Sigmoid colon (tissue), 7 donors: Measurements from ENCODE around the gene KCTD18. TPM values are rescaled to one million over a fixed set of nuclear protein-coding genes. Genes with fewer than 3 reads are reported as not detected.
A peak's percentile ranks its signal among the peaks of the same experiment; 100 is the strongest.

Experiments
- DNase-seq: peaks from one replicate; pipeline ENCODE4 v3.0.0-alpha.2; 2019
- H3K27ac ChIP-seq, 4 donors: fragments of 200-600 bp; sonication (generic); one replicate each; pipeline ENCODE4 v1.5.1; 2016 to 2019; ENCODE audit warnings: mild to moderate bottlenecking in 1 of 4
- H3K27me3 ChIP-seq, 3 donors: fragments of 200-600 bp; sonication (generic); one replicate each; pipeline ENCODE4 v1.5.1; 2019; ENCODE audit warnings: mild to moderate bottlenecking in 1 of 3
- H3K36me3 ChIP-seq, 4 donors: fragments of 200-600 bp; sonication (generic); one replicate each; pipeline ENCODE4 v1.5.1; 2016 to 2019
- H3K4me1 ChIP-seq, 4 donors: fragments of 200-600 bp; sonication (generic); one replicate each; pipeline ENCODE4 v1.5.1; 2017 to 2019
- H3K4me3 ChIP-seq, 4 donors: fragments of 200-600 bp; sonication (generic); one replicate each; pipeline ENCODE4 v1.5.1; 2017 to 2019; ENCODE audit warnings: mild to moderate bottlenecking in 2 of 4, moderate library complexity in 1 of 4
- H3K9me3 ChIP-seq, 4 donors: fragments of 200-600 bp in 3 of 4; sonication (generic) in 3 of 4; one replicate each; pipeline versions ENCODE4 v1.5.1 to v1.6.1; 2013 to 2019
- CTCF ChIP-seq, 4 experiments: fragments of 450-650 bp in 3 of 4; fragments of 200-600 bp in 1 of 4; IDR thresholded peaks; one replicate each; pipeline ENCODE4 v1.5.1; 2016 to 2019; ENCODE audit warnings: antibody characterized with exemption in 4 of 4, mild to moderate bottlenecking in 3 of 4, moderate library complexity in 2 of 4
- EP300 ChIP-seq, 4 donors: sonication (generic); formaldehyde crosslinking; IDR thresholded peaks; one replicate each; pipeline ENCODE4 v1.6.1; 2017; ENCODE audit warnings: antibody characterized with exemption in 4 of 4
- POLR2A ChIP-seq, 2 donors: fragments of 450-650 bp; IDR thresholded peaks; one replicate each; pipeline ENCODE4 v1.6.1; 2016; ENCODE audit warnings: antibody characterized with exemption in 2 of 2, mild to moderate bottlenecking in 2 of 2, moderate library complexity in 2 of 2
- POLR2AphosphoS5 ChIP-seq, 4 donors: sonication (generic); formaldehyde crosslinking; IDR thresholded peaks; one replicate each; pipeline ENCODE4 v1.6.1; 2017; ENCODE audit warnings: antibody characterized with exemption in 4 of 4
- WGBS, 2 donors: extraction: QIAGEN DNeasy Blood & Tissue Kit; methylation state at CpG; one replicate each; pipeline ENCODE4 v1.1.7; 2013; 5-methylcytosine and 5-hydroxymethylcytosine counted together
- intact Hi-C: fragments of 100-400 bp; cut with DNase I; formaldehyde crosslinking; loops from one replicate; pipeline ENCODE4 v1.15.1; 2023
- polyA plus RNA-seq, 3 donors: library from polyadenylated mRNA; stranded (reverse); fragments of 200-250 nt; gene quantifications; one replicate each; pipeline ENCODE4 v1.2.3, GENCODE V29; 2013
- total RNA-seq, 4 donors: library from RNA; depleted of rRNA; stranded (reverse); fragments of >200 nt; gene quantifications; one replicate each; pipeline ENCODE4 v1.1.0, GENCODE V29; 2016
- donor health status: healthy with polysubstance abuse.
- donor health status: Bipolar disorder and iron deficiency.
- donor health status: healthy.

The KCTD18 gene
- total RNA-seq (10 to 100 TPM; 18.1 to 33.9 (median 25.1) TPM), polyA plus RNA-seq (10 to 100 TPM; 10.5 to 12.6 (median 12.0) TPM)

GRCh38 chr2:200509612-200510433 is at the start of gene KCTD18:
TSS of gene KCTD18 (minus strand) at chr2:200510068. CDS start at chr2:200507016, 3,052 bp downstream.
- intact Hi-C loops, result no loop called here
- peak in 1 of 2 donors; percentile 22 for TF ChIP-seq POLR2A (IDR thresholded peaks at IDR 0.05)
- TF ChIP-seq EP300 (IDR thresholded peaks at IDR 0.05), result no peak
- peak; percentile 43 to 82 (median 56) for TF ChIP-seq CTCF (IDR thresholded peaks at IDR 0.05)
- peak; percentile 83 to 94 (median 88) for TF ChIP-seq POLR2AphosphoS5 (IDR thresholded peaks at IDR 0.05)
- Histone ChIP-seq H3K27ac (peak within 1 kb of the TSS; percentile 80 to 87 (median 83)), H3K4me3 (peak within 1 kb of the TSS; percentile 64 to 88 (median 66)), H3K9me3 (no peaks in the 10 kb centered on the region), H3K27me3 (no peaks in the 10 kb centered on the region), H3K4me1 (peaks cover 0 to 15% (median 8%) of the 10 kb centered on the region in 4 donors), H3K36me3 (peaks cover 0 to 12% (median 5%) of the 10 kb centered on the region in 4 donors)
- peak; percentile 94 for DNase-seq
- 0 to 1% methylated on average over 78 of the region's 78 CpGs for WGBS, 2 donors

GRCh38 chr2:200540793-200541192 is 30.9 kb upstream of the KCTD18 start:
- H3K4me3 ChIP-seq, result no peak overlapping the region
- intact Hi-C loops, result no loop called here

GRCh38 chr2:200538139-200538538 is 28.3 kb upstream of the KCTD18 start:
- TF ChIP-seq POLR2A (IDR thresholded peaks at IDR 0.05) (no peak), POLR2AphosphoS5 (IDR thresholded peaks at IDR 0.05) (no peak)
- WGBS, 2 donors, result 86 to 97% methylated on average over 1 of the region's 1 CpG

More at GRCh38 chr2:200540793-200541192, 30.9 kb upstream of the KCTD18 start:
- H3K27me3 ChIP-seq, result no peaks in the 10 kb centered on the region
- TF ChIP-seq EP300 (IDR thresholded peaks at IDR 0.05) (no peak), POLR2AphosphoS5 (IDR thresholded peaks at IDR 0.05) (no peak), CTCF (IDR thresholded peaks at IDR 0.05) (no peak), POLR2A (IDR thresholded peaks at IDR 0.05) (no peak)
- no peaks in the 10 kb centered on the region for H3K4me1 ChIP-seq
- H3K9me3 ChIP-seq, result no peaks in the 10 kb centered on the region
- no peak overlapping the region for H3K27ac ChIP-seq
- DNase-seq, result no peak
- H3K36me3 ChIP-seq, result no peaks in the 10 kb centered on the region

GRCh38 chr2:200534572-200534971 is 24.7 kb upstream of the KCTD18 start:
- H3K27me3 ChIP-seq, result no peaks in the 10 kb centered on the region
- DNase-seq, result no peak
- H3K4me3 ChIP-seq, result no peak overlapping the region
- intact Hi-C loops, result no loop called here
- TF ChIP-seq POLR2AphosphoS5 (IDR thresholded peaks at IDR 0.05) (no peak), POLR2A (IDR thresholded peaks at IDR 0.05) (no peak), EP300 (IDR thresholded peaks at IDR 0.05) (no peak), CTCF (IDR thresholded peaks at IDR 0.05) (no peak)
- H3K4me1 ChIP-seq, result no peaks in the 10 kb centered on the region
- H3K36me3 ChIP-seq, result no peaks in the 10 kb centered on the region
- no peak overlapping the region for H3K27ac ChIP-seq
- H3K9me3 ChIP-seq, result no peaks in the 10 kb centered on the region

More at GRCh38 chr2:200538139-200538538, 28.3 kb upstream of the KCTD18 start:
- intact Hi-C loops, result no loop called here
- H3K36me3 ChIP-seq, result no peaks in the 10 kb centered on the region
- no peak overlapping the region for H3K27ac ChIP-seq
- DNase-seq, result no peak
- no peak overlapping the region for H3K4me3 ChIP-seq
- no peaks in the 10 kb centered on the region for H3K9me3 ChIP-seq
- H3K4me1 ChIP-seq, result no peaks in the 10 kb centered on the region
- H3K27me3 ChIP-seq, result no peaks in the 10 kb centered on the region

GRCh38 chr2:200533754-200534153 is 23.9 kb upstream of the KCTD18 start:
- Histone ChIP-seq H3K9me3 (no peaks in the 10 kb centered on the region), H3K36me3 (no peaks in the 10 kb centered on the region), H3K27me3 (no peaks in the 10 kb centered on the region), H3K27ac (no peak overlapping the region), H3K4me1 (no peaks in the 10 kb centered on the region), H3K4me3 (no peak overlapping the region)
- WGBS, 2 donors, result 90 to 92% methylated on average over 2 of the region's 2 CpGs
- DNase-seq, result no peak
- intact Hi-C loops, result no loop called here
- no peak for TF ChIP-seq POLR2A (IDR thresholded peaks at IDR 0.05)
- no peak for TF ChIP-seq POLR2AphosphoS5 (IDR thresholded peaks at IDR 0.05)
- TF ChIP-seq EP300 (IDR thresholded peaks at IDR 0.05), result no peak
- no peak for TF ChIP-seq CTCF (IDR thresholded peaks at IDR 0.05)
